ENCODE measurements around the gene EDA. TPM values are rescaled to one million over a fixed set of nuclear protein-coding genes. Genes with fewer than 3 reads are reported as not detected.

The EDA gene
- total RNA-seq, 1 experiment from 2014 or later = 5.2 TPM

GRCh38 chrX:69627744-69628143, 11.8 kb downstream of the EDA start:
- TF ChIP-seq ELF1 (IDR thresholded peaks at IDR 0.05; ENCODE audit: borderline replicate concordance, low read depth) (no peak), EZH2phosphoT487 (IDR thresholded peaks at IDR 0.05; ENCODE audit: borderline replicate concordance) (no peak), POLR2AphosphoS5 (IDR thresholded peaks at IDR 0.05; ENCODE audit: low read depth, low read length) (no peak), CTCF (IDR thresholded peaks at IDR 0.05 in 2 of 3, conservative IDR thresholded peaks at IDR 0.05 in 1 of 3; ENCODE audit: borderline replicate concordance in 1 of 3, insufficient read depth in 1 of 3, low read depth in 2 of 3, low read length in 2 of 3) (no peak), RAD21 (IDR thresholded peaks at IDR 0.05; ENCODE audit: low read depth) (no peak), FOSL1 (IDR thresholded peaks at IDR 0.05; ENCODE audit: low read depth) (no peak), MAX (IDR thresholded peaks at IDR 0.05) (no peak), POLR2A (IDR thresholded peaks at IDR 0.05; ENCODE audit: borderline replicate concordance, extremely low read depth, insufficient read depth, insufficient read length) (no peak), EGR1 (IDR thresholded peaks at IDR 0.05; ENCODE audit: low read depth) (no peak), CBX3 (IDR thresholded peaks at IDR 0.05; ENCODE audit: low read depth) (no peak), SP1 (IDR thresholded peaks at IDR 0.05; ENCODE audit: low read depth) (no peak), ATF3 (IDR thresholded peaks at IDR 0.05) (no peak), EZH2 (IDR thresholded peaks at IDR 0.05) (no peak), SIN3A (IDR thresholded peaks at IDR 0.05; ENCODE audit: low read depth) (no peak), CEBPB (IDR thresholded peaks at IDR 0.05; ENCODE audit: low read depth) (no peak), ZBTB33 (IDR thresholded peaks at IDR 0.05; ENCODE audit: extremely low read depth, insufficient replicate concordance, low read length) (no peak), ZFX (IDR thresholded peaks at IDR 0.05) (no peak), JUND (IDR thresholded peaks at IDR 0.05) (no peak)
- DNase-seq (ENCODE audit: low read depth, low spot score) = no peak
- intact Hi-C loops (cut with micrococcal nuclease) = no loop called here
- no peaks in the 10 kb centered on the region for H4K20me1 ChIP-seq (ENCODE audit: insufficient read depth)
- no peak overlapping the region for H3K9ac ChIP-seq (ENCODE audit: low read length)
- no peak overlapping the region for H3K4me3 ChIP-seq (replicated peaks in 1 of 2; ENCODE audit: low read depth in 1 of 2, low read length in 2 of 2)
- no peaks in the 10 kb centered on the region for H3K27me3 ChIP-seq (ENCODE audit: insufficient read depth, low read length)
- H3K9me2 ChIP-seq (ENCODE audit: insufficient read depth) = no peaks in the 10 kb centered on the region
- RAD21 ChIA-PET (ENCODE audit: low non-redundant PET in 1 of 2, low total read pairs in 2 of 2, uncharacterized antibody in 2 of 2, unreplicated experiment in 2 of 2) = no interaction called here
- BruUV-seq (replicated peaks) = no TSS peak
- no peak overlapping the region for H2AFZ ChIP-seq (ENCODE audit: low read depth, low read length, poor library complexity, severe bottlenecking)
- no peaks in the 10 kb centered on the region for H3K4me1 ChIP-seq (ENCODE audit: control insufficient read depth in 1 of 2, insufficient read depth in 2 of 2, low read length in 2 of 2)
- H3K36me3 ChIP-seq (ENCODE audit: control insufficient read depth in 1 of 2, insufficient read depth in 2 of 2, low read length in 2 of 2) = no peaks in the 10 kb centered on the region
- H3K27ac ChIP-seq (ENCODE audit: low read depth, low read length) = no peak overlapping the region
- POLR2A ChIA-PET = no interaction called here
- no peaks in the 10 kb centered on the region for H3K79me2 ChIP-seq (ENCODE audit: insufficient read depth, low read length)
- CTCF ChIA-PET = interaction anchor here (1.6 kb wide), 1 partner anchor 9 kb away, joined by 4 read pairs; no protein-coding TSS in a partner anchor
- H3K4me2 ChIP-seq (ENCODE audit: low read length) = no peak overlapping the region
- no peaks in the 10 kb centered on the region for H3K9me3 ChIP-seq (ENCODE audit: control insufficient read depth in 1 of 2, insufficient read depth in 1 of 2, low read depth in 1 of 2, low read length in 2 of 2)
- ATAC-seq = no peak
